Glutamatergic neuron (in vitro differentiated cells): ENCODE data around the gene NGDN. TPM values are rescaled to one million over a fixed set of nuclear protein-coding genes. Genes with fewer than 3 reads are reported as not detected.

Experiments used
- DNase-seq: peaks from one replicate; pipeline ENCODE4 v3.0.0; 2022
- H3K27ac Mint-ChIP-seq: one replicate; pipeline ENCODE4 v1.8.0; 2020; ENCODE audit warnings: mild to moderate bottlenecking, mixed read lengths, inconsistent platforms; ENCODE audit not compliant: unreplicated experiment
- H3K27me3 Mint-ChIP-seq: one replicate; pipeline ENCODE4 v1.8.0; 2020; ENCODE audit warnings: mild to moderate bottlenecking, moderate library complexity, mixed read lengths, inconsistent platforms; ENCODE audit not compliant: unreplicated experiment
- H3K36me3 Mint-ChIP-seq: one replicate; pipeline ENCODE4 v1.8.0; 2020; ENCODE audit warnings: mild to moderate bottlenecking, mixed read lengths, inconsistent platforms; ENCODE audit not compliant: unreplicated experiment
- H3K4me1 Mint-ChIP-seq: one replicate; pipeline ENCODE4 v1.8.0; 2020; ENCODE audit warnings: mild to moderate bottlenecking, low read depth, mixed read lengths, inconsistent platforms; ENCODE audit not compliant: unreplicated experiment
- H3K4me3 Mint-ChIP-seq: one replicate; pipeline ENCODE4 v1.8.0; 2020; ENCODE audit warnings: mild to moderate bottlenecking, mixed read lengths, inconsistent platforms; ENCODE audit not compliant: unreplicated experiment
- H3K9me3 Mint-ChIP-seq: one replicate; pipeline ENCODE4 v1.8.0; 2020; ENCODE audit warnings: mild to moderate bottlenecking, moderate library complexity, mixed read lengths, inconsistent platforms; ENCODE audit not compliant: unreplicated experiment
- CTCF ChIP-seq: fragments of 200-600 bp; sonication (generic); IDR thresholded peaks from one replicate; pipeline ENCODE4 v1.5.0; 2021; ENCODE audit not compliant: partially characterized antibody, unreplicated experiment
- total RNA-seq: library from RNA; stranded (reverse); fragmentation: NEBNext Ultra II Directional; extraction: Animal tissue kit (Norgen Biotek cat#: 25700); gene quantifications from one replicate; pipeline ENCODE4 v1.2.1, GENCODE V29; 2021; ENCODE audit not compliant: unreplicated experiment

The NGDN gene
- total RNA-seq, 1 donor from 2014 or later = 46.5 TPM

GRCh38 chr14:23460960-23461359 is 8.5 kb upstream of the NGDN start:
- TF ChIP-seq CTCF = no peak
- Mint-ChIP-seq H3K36me3 (no peaks in the 10 kb centered on the region), H3K27me3 (no peaks in the 10 kb centered on the region), H3K9me3 (no peaks in the 10 kb centered on the region), H3K4me3 (no peak overlapping the region), H3K27ac (no peak overlapping the region), H3K4me1 (no peaks in the 10 kb centered on the region)
- DNase-seq = no peak

GRCh38 chr14:23464700-23465099 is 4.8 kb upstream of the NGDN start:
- TF ChIP-seq CTCF = no peak
- Mint-ChIP-seq H3K27me3 (no peaks in the 10 kb centered on the region), H3K4me3 (no peak overlapping the region), H3K9me3 (no peaks in the 10 kb centered on the region), H3K27ac (no peak overlapping the region), H3K36me3 (no peaks in the 10 kb centered on the region), H3K4me1 (no peaks in the 10 kb centered on the region)
- DNase-seq = no peak

- no peak for DNase-seq
- no peak overlapping the region for H3K4me3 Mint-ChIP-seq
- TF ChIP-seq CTCF = no peak
Measured at GRCh38 chr14:23465261-23465660, 4.2 kb upstream of the NGDN start.

GRCh38 chr14:23468704-23469126 is 788 bp upstream of the NGDN start:
- H3K9me3 Mint-ChIP-seq = peaks cover 2% of the 10 kb centered on the region
- no peak overlapping the region for H3K4me3 Mint-ChIP-seq
- DNase-seq = no peak
- H3K36me3 Mint-ChIP-seq = no peaks in the 10 kb centered on the region
- no peak overlapping the region for H3K27ac Mint-ChIP-seq
- TF ChIP-seq CTCF = no peak
- no peaks in the 10 kb centered on the region for H3K27me3 Mint-ChIP-seq
- peaks cover 3% of the 10 kb centered on the region for H3K4me1 Mint-ChIP-seq

More at GRCh38 chr14:23465261-23465660, 4.2 kb upstream of the NGDN start:
- H3K36me3 Mint-ChIP-seq = no peaks in the 10 kb centered on the region
- H3K27me3 Mint-ChIP-seq = no peaks in the 10 kb centered on the region
- no peaks in the 10 kb centered on the region for H3K4me1 Mint-ChIP-seq
- peaks cover 2% of the 10 kb centered on the region for H3K9me3 Mint-ChIP-seq
- H3K27ac Mint-ChIP-seq = no peak overlapping the region

GRCh38 chr14:23469906-23470403 is 452 bp downstream of the NGDN start:
- no peak for TF ChIP-seq CTCF
- Mint-ChIP-seq H3K4me1 (peaks cover 3% of the 10 kb centered on the region), H3K27ac (no peak overlapping the region), H3K27me3 (no peaks in the 10 kb centered on the region), H3K4me3 (no peak overlapping the region), H3K36me3 (no peaks in the 10 kb centered on the region), H3K9me3 (peaks cover 2% of the 10 kb centered on the region)
- DNase-seq = no peak
